A549 (cell line): ENCODE data around the gene ARMS2. TPM values are rescaled to one million over a fixed set of nuclear protein-coding genes. Genes with fewer than 3 reads are reported as not detected.

ENCODE experiments used
- ATAC-seq, 2 experiments: fragments of 200-7000 bp in 1 of 2; fragments of >200 bp in 1 of 2; cut with Nextera tagmentation in 1 of 2; cut with Tn5 transposase in 1 of 2; 3 replicates each; pipeline versions ENCODE4 v1.8.0 to v1.9.1; 2018 to 2020; ENCODE audit warnings: mild to moderate bottlenecking in 1 of 2, moderate library complexity in 1 of 2
- CTCF ChIA-PET: fragments of 300-600 bp; sonication (Branson Sonifier 250); formaldehyde crosslinking; extraction: SDS; loops from one replicate; lab custom pipeline; 2021; ENCODE audit warnings: antibody characterized with exemption, inconsistent platforms; lab: Yijun Ruan, JAX
- POLR2A ChIA-PET: fragments of 350-600 bp; formaldehyde crosslinking; extraction: SDS; loops from one replicate; lab custom pipeline; 2021; ENCODE audit warnings: antibody characterized with exemption, inconsistent platforms; lab: Yijun Ruan, JAX
- DNase-seq, 2 experiments: peaks; one replicate each; pipeline versions ENCODE4 v3.0.0 to v3.0.0-alpha.2; 2011 to 2016; ENCODE audit warnings: low read depth in 1 of 2, low spot score in 1 of 2
- FAIRE-seq: peaks from 2 replicates; lab custom pipeline; 2011; peaks lifted over from hg19 to GRCh38; lab: Jason Lieb, UNC
- H3K27ac ChIP-seq, 2 experiments: fragments of >200 bp; sonication (Bioruptor Twin); formaldehyde crosslinking; 3 replicates each; pipeline ENCODE4 v1.5.1; 2016 to 2017
- H3K4me1 ChIP-seq: fragments of >200 bp; sonication (Bioruptor Twin); formaldehyde crosslinking; 3 replicates; pipeline ENCODE4 v1.6.1; 2016
- H3K4me2 ChIP-seq: fragments of >200 bp; sonication (Bioruptor Twin); formaldehyde crosslinking; 3 replicates; pipeline ENCODE4 v1.6.1; 2016
- H3K4me3 ChIP-seq: fragments of >200 bp; sonication (Bioruptor Twin); formaldehyde crosslinking; 3 replicates; pipeline ENCODE4 v1.5.1; 2016
- H3K9me3 ChIP-seq: fragments of >200 bp; sonication (Bioruptor Twin); formaldehyde crosslinking; 3 replicates; pipeline ENCODE4 v1.6.1; 2016
- BHLHE40 ChIP-seq: IDR thresholded peaks from 2 replicates; pipeline ENCODE4 v1.6.1; 2012; ENCODE audit warnings: low read depth, low read length, inconsistent platforms
- CEBPB ChIP-seq, 2 experiments: fragments of >200 bp in 1 of 2; sonication (Bioruptor Twin) in 1 of 2; formaldehyde crosslinking in 1 of 2; IDR thresholded peaks; 2 replicates each; pipeline ENCODE4 v1.6.1; 2012 to 2016
- EHF ChIP-seq: fragments of 250-450 bp; sonication (Bioruptor Pico); IDR thresholded peaks from 2 replicates; pipeline ENCODE4 v1.5.0; 2020; ENCODE audit warnings: mild to moderate bottlenecking
- ELK1 ChIP-seq: fragments of 150-350 bp; IDR thresholded peaks from 2 replicates; pipeline ENCODE4 v1.6.1; 2014; ENCODE audit warnings: low read depth, mild to moderate bottlenecking, low read length
- GATA3 ChIP-seq: IDR thresholded peaks from 2 replicates; pipeline ENCODE4 v1.6.1; 2012; ENCODE audit warnings: borderline replicate concordance
- HEYL ChIP-seq: fragments of 250-450 bp; sonication (Bioruptor Pico); IDR thresholded peaks from 2 replicates; pipeline ENCODE4 v1.8.0; 2021; ENCODE audit warnings: mild to moderate bottlenecking, moderate library complexity
- HOXB5 ChIP-seq: fragments of 250-450 bp; sonication (Bioruptor Pico); IDR thresholded peaks from 2 replicates; pipeline ENCODE4 v1.5.0; 2020; ENCODE audit warnings: mild to moderate bottlenecking, moderate library complexity
- MAFK ChIP-seq: fragments of 450-650 bp; IDR thresholded peaks from 2 replicates; pipeline ENCODE4 v1.6.1; 2014; ENCODE audit not compliant: partially characterized antibody
- RAD21 ChIP-seq, 2 experiments: fragments of >200 bp in 1 of 2; sonication (Bioruptor Twin) in 1 of 2; formaldehyde crosslinking in 1 of 2; IDR thresholded peaks in 1 of 2; conservative IDR thresholded peaks in 1 of 2; 2 replicates in 1 of 2; 3 replicates in 1 of 2; pipeline ENCODE4 v1.6.1; 2012 to 2018; ENCODE audit warnings: inconsistent platforms in 1 of 2
- RARB ChIP-seq: fragments of 250-450 bp; sonication (Bioruptor Pico); IDR thresholded peaks from 2 replicates; pipeline ENCODE4 v1.8.0; 2021; ENCODE audit warnings: mild to moderate bottlenecking, moderate library complexity
- REST ChIP-seq: fragments of 200-600 bp; sonication (generic); IDR thresholded peaks from 2 replicates; pipeline ENCODE4 v1.6.1; 2016; ENCODE audit warnings: antibody characterized with exemption, mild to moderate bottlenecking, moderate library complexity
- RFX5 ChIP-seq: fragments of 450-650 bp; IDR thresholded peaks from 2 replicates; pipeline ENCODE4 v1.7.1; 2014; ENCODE audit warnings: antibody characterized with exemption, mild to moderate bottlenecking, moderate library complexity
- SMC3 ChIP-seq: fragments of >200 bp; sonication (Bioruptor Twin); formaldehyde crosslinking; IDR thresholded peaks from 3 replicates; pipeline ENCODE4 v1.6.1; 2018; ENCODE audit warnings: inconsistent platforms
- ZNF302 ChIP-seq: fragments of 250-450 bp; sonication (Bioruptor Pico); IDR thresholded peaks from 2 replicates; pipeline ENCODE4 v1.9.0; 2021; ENCODE audit warnings: inconsistent platforms, mild to moderate bottlenecking, moderate library complexity
- WGBS: methylation state at CpG from one replicate; pipeline ENCODE4 v1.1.6; 2017; ENCODE audit errors: missing lambda C conversion rate; 5-methylcytosine and 5-hydroxymethylcytosine counted together
- polyA plus RNA-seq, 4 experiments: library from polyadenylated mRNA; depleted of rRNA in 3 of 4; stranded (reverse); fragments of >200 nt; fragmentation: RNase III in 1 of 4; extraction: RNeasy Plus Mini Kit Qiagen cat#74134 plus additional on column Dnase treatment in 1 of 4; gene quantifications; 2 replicates in 3 of 4; 3 replicates in 1 of 4; pipeline ENCODE4 v1.2.3, GENCODE V29; 2011 to 2017
- TF ChIP-seq, protein P1 (sequence below): fragments of >200 bp; sonication (Bioruptor Twin); formaldehyde crosslinking; IDR thresholded peaks from 2 replicates; pipeline ENCODE4 v1.6.1; 2016
- TF ChIP-seq, protein P2 (sequence below): IDR thresholded peaks from 2 replicates; pipeline ENCODE4 v1.6.1; 2012
- TF ChIP-seq, protein P3 (sequence below): IDR thresholded peaks from 2 replicates; pipeline ENCODE4 v1.6.1; 2012

ARMS2 gene
- polyA plus RNA-seq, 2 of the 4 experiments (the other 2 are of a cell fraction): not detected

GRCh38 chr10:122464250-122464510 is 9.7 kb downstream of the ARMS2 start:
- 72% methylated on average over 4 of the region's 4 CpGs for WGBS
- POLR2A ChIA-PET: no interaction called here
- Histone ChIP-seq H3K4me3 (no peak overlapping the region), H3K27ac (no peak overlapping the region), H3K4me1 (peaks cover 19% of the 10 kb centered on the region), H3K9me3 (no peaks in the 10 kb centered on the region), H3K4me2 (no peak overlapping the region)
- CTCF ChIA-PET: interaction anchor here (0.8 kb wide), 1 partner anchor 11 kb away, joined by 3 read pairs; no protein-coding TSS in a partner anchor
- FAIRE-seq (no peak), ATAC-seq (no peak), DNase-seq (no peak)
- TF ChIP-seq ELK1: no peak
- TF ChIP-seq, protein P1, sequence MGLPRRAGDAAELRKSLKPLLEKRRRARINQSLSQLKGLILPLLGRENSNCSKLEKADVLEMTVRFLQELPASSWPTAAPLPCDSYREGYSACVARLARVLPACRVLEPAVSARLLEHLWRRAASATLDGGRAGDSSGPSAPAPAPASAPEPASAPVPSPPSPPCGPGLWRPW: no peak
- TF ChIP-seq, protein P2, sequence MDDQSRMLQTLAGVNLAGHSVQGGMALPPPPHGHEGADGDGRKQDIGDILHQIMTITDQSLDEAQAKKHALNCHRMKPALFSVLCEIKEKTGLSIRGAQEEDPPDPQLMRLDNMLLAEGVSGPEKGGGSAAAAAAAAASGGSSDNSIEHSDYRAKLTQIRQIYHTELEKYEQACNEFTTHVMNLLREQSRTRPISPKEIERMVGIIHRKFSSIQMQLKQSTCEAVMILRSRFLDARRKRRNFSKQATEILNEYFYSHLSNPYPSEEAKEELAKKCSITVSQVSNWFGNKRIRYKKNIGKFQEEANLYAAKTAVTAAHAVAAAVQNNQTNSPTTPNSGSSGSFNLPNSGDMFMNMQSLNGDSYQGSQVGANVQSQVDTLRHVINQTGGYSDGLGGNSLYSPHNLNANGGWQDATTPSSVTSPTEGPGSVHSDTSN: no peak
- no peak for TF ChIP-seq EHF (CRISPR knock-in tag)
- no peak for TF ChIP-seq RFX5
- TF ChIP-seq SMC3: no peak
- TF ChIP-seq HOXB5 (CRISPR knock-in tag): no peak
- no peak for TF ChIP-seq RARB (CRISPR knock-in tag)
- TF ChIP-seq, protein P3, sequence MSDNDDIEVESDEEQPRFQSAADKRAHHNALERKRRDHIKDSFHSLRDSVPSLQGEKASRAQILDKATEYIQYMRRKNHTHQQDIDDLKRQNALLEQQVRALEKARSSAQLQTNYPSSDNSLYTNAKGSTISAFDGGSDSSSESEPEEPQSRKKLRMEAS: no peak
- no peak for TF ChIP-seq BHLHE40
- TF ChIP-seq HEYL: no peak
- TF ChIP-seq MAFK: no peak

- CTCF ChIA-PET: interaction anchor here (0.8 to 2.9 kb wide), 2 partner anchors 11 to 102 kb away, joined by 3 to 15 read pairs; no protein-coding TSS in a partner anchor
- WGBS: 93% methylated on average over 11 of the region's 11 CpGs
Measured at GRCh38 chr10:122464586-122464985, 10.1 kb downstream of the ARMS2 start.

More at GRCh38 chr10:122464586-122464985, 10.1 kb downstream of the ARMS2 start:
- Histone ChIP-seq H3K9me3 (no peaks in the 10 kb centered on the region), H3K4me2 (no peak overlapping the region), H3K4me3 (no peak overlapping the region), H3K4me1 (peaks cover 23% of the 10 kb centered on the region), H3K27ac (no peak overlapping the region)
- TF ChIP-seq RARB (CRISPR knock-in tag) (no peak), GATA3 (no peak), CEBPB (IDR thresholded peaks at IDR 0.05) (no peak), RAD21 (conservative IDR thresholded peaks at IDR 0.05 in 1 of 2, IDR thresholded peaks at IDR 0.05 in 1 of 2) (no peak), ZNF302 (CRISPR knock-in tag) (no peak), HEYL (no peak), REST (no peak)
- DNase-seq (no peak), FAIRE-seq (no peak), ATAC-seq (no peak)
- POLR2A ChIA-PET: no interaction called here
